Measurements from ENCODE around the gene MYO1H. TPM values are rescaled to one million over a fixed set of nuclear protein-coding genes. Genes with fewer than 3 reads are reported as not detected.
"Not testable (repeated sequence)": the region's sequence is repeated elsewhere in the genome, so short reads cannot be mapped to it uniquely, and the experiment has no call there.

Gene MYO1H
- total and polyA plus RNA-seq, 9 donors, result 0.04 to 0.35 (median 0.14) TPM; not detected in 2

GRCh38 chr12:109432842-109433304 is 85.2 kb downstream of the MYO1H start:
- Histone ChIP-seq H3K36me3 (ENCODE audit: control insufficient read depth, insufficient read depth, low read length) (no peaks in the 10 kb centered on the region), H3K27me3 (ENCODE audit: control insufficient read depth, insufficient read depth, low read length) (no peaks in the 10 kb centered on the region), H3K4me3 (ENCODE audit: low read length) (no peak overlapping the region), H3K27ac (ENCODE audit: low read length) (peak overlapping the region; percentile 9), H3K9me3 (replicated peaks; ENCODE audit: control insufficient read depth, low read depth, low read length) (no peaks in the 10 kb centered on the region), H3K4me1 (ENCODE audit: control insufficient read depth, insufficient read depth, low read length) (peaks cover 3% of the 10 kb centered on the region)
- DNase-seq, result peak; percentile 66
- 14% methylated on average over 9 of the region's 14 CpGs for WGBS (ENCODE audit: insufficient coverage)

GRCh38 chr12:109433618-109434017 is 85.9 kb downstream of the MYO1H start:
- DNase-seq, result peak; percentile 41
- H3K27ac ChIP-seq (ENCODE audit: low read length), result peak overlapping the region; percentile 67
- WGBS (ENCODE audit: insufficient coverage), result 56% methylated on average over 1 of the region's 4 CpGs
- H3K4me1 ChIP-seq (ENCODE audit: control insufficient read depth, insufficient read depth, low read length), result peaks cover 3% of the 10 kb centered on the region
- no peak overlapping the region for H3K4me3 ChIP-seq (ENCODE audit: low read length)
- no peaks in the 10 kb centered on the region for H3K27me3 ChIP-seq (ENCODE audit: control insufficient read depth, insufficient read depth, low read length)
- no peaks in the 10 kb centered on the region for H3K9me3 ChIP-seq (replicated peaks; ENCODE audit: control insufficient read depth, low read depth, low read length)
- H3K36me3 ChIP-seq (ENCODE audit: control insufficient read depth, insufficient read depth, low read length), result no peaks in the 10 kb centered on the region

- H3K4me1 ChIP-seq (ENCODE audit: control insufficient read depth, insufficient read depth, low read length), result peaks cover 3% of the 10 kb centered on the region
- H3K9me3 ChIP-seq (replicated peaks; ENCODE audit: control insufficient read depth, low read depth, low read length), result no peaks in the 10 kb centered on the region
- no peak overlapping the region for H3K27ac ChIP-seq (ENCODE audit: low read length)
- H3K27me3 ChIP-seq (ENCODE audit: control insufficient read depth, insufficient read depth, low read length), result no peaks in the 10 kb centered on the region
- H3K36me3 ChIP-seq (ENCODE audit: control insufficient read depth, insufficient read depth, low read length), result no peaks in the 10 kb centered on the region
- DNase-seq, result no peak
- WGBS (ENCODE audit: insufficient coverage), result 70% methylated on average over 3 of the region's 7 CpGs
- H3K4me3 ChIP-seq (ENCODE audit: low read length), result no peak overlapping the region
Observed at GRCh38 chr12:109434582-109434981, 86.9 kb downstream of the MYO1H start.

GRCh38 chr12:109435428-109436187 is 87.9 kb downstream of the MYO1H start:
- WGBS (ENCODE audit: insufficient coverage), result 62% methylated on average over 17 of the region's 17 CpGs
- H3K4me1 ChIP-seq (ENCODE audit: control insufficient read depth, insufficient read depth, low read length), result peaks cover 3% of the 10 kb centered on the region
- DNase-seq, result no peak
- H3K27ac ChIP-seq (ENCODE audit: low read length), result no peak overlapping the region
- no peaks in the 10 kb centered on the region for H3K36me3 ChIP-seq (ENCODE audit: control insufficient read depth, insufficient read depth, low read length)
- no peak overlapping the region for H3K4me3 ChIP-seq (ENCODE audit: low read length)
- H3K9me3 ChIP-seq (replicated peaks; ENCODE audit: control insufficient read depth, low read depth, low read length), result no peaks in the 10 kb centered on the region
- H3K27me3 ChIP-seq (ENCODE audit: control insufficient read depth, insufficient read depth, low read length), result no peaks in the 10 kb centered on the region

- H3K27ac ChIP-seq (ENCODE audit: low read length), result no peak overlapping the region
- no peaks in the 10 kb centered on the region for H3K9me3 ChIP-seq (replicated peaks; ENCODE audit: control insufficient read depth, low read depth, low read length)
- no peak overlapping the region for H3K4me3 ChIP-seq (ENCODE audit: low read length)
- WGBS (ENCODE audit: insufficient coverage), result 80% methylated on average over 1 of the region's 7 CpGs
- H3K27me3 ChIP-seq (ENCODE audit: control insufficient read depth, insufficient read depth, low read length), result no peaks in the 10 kb centered on the region
- no peaks in the 10 kb centered on the region for H3K36me3 ChIP-seq (ENCODE audit: control insufficient read depth, insufficient read depth, low read length)
- DNase-seq, result no peak
- peaks cover 3% of the 10 kb centered on the region for H3K4me1 ChIP-seq (ENCODE audit: control insufficient read depth, insufficient read depth, low read length)
Observed at GRCh38 chr12:109436188-109436560, 88.5 kb downstream of the MYO1H start.

- DNase-seq, result no peak
- Histone ChIP-seq H3K9me3 (replicated peaks; ENCODE audit: control insufficient read depth, low read depth, low read length) (no peaks in the 10 kb centered on the region), H3K27me3 (ENCODE audit: control insufficient read depth, insufficient read depth, low read length) (no peaks in the 10 kb centered on the region), H3K27ac (ENCODE audit: low read length) (no peak overlapping the region), H3K4me3 (ENCODE audit: low read length) (no peak overlapping the region), H3K36me3 (ENCODE audit: control insufficient read depth, insufficient read depth, low read length) (peaks cover 4% of the 10 kb centered on the region), H3K4me1 (ENCODE audit: control insufficient read depth, insufficient read depth, low read length) (no peaks in the 10 kb centered on the region)
- WGBS (ENCODE audit: insufficient coverage), result no CpG with 5 or more reads among the region's 6 CpGs
Observed at GRCh38 chr12:109439181-109439580, 91.5 kb downstream of the MYO1H start.

- DNase-seq, result not testable (repeated sequence)
Observed at GRCh38 chr12:109439951-109440350, 92.3 kb downstream of the MYO1H start.

GRCh38 chr12:109440851-109441490 is 93.3 kb downstream of the MYO1H start:
- Histone ChIP-seq H3K27ac (ENCODE audit: low read length) (no peak overlapping the region), H3K4me1 (ENCODE audit: control insufficient read depth, insufficient read depth, low read length) (no peaks in the 10 kb centered on the region), H3K9me3 (replicated peaks; ENCODE audit: control insufficient read depth, low read depth, low read length) (no peaks in the 10 kb centered on the region), H3K4me3 (ENCODE audit: low read length) (no peak overlapping the region), H3K36me3 (ENCODE audit: control insufficient read depth, insufficient read depth, low read length) (peaks cover 11% of the 10 kb centered on the region), H3K27me3 (ENCODE audit: control insufficient read depth, insufficient read depth, low read length) (no peaks in the 10 kb centered on the region)
- 26% methylated on average over 3 of the region's 9 CpGs for WGBS (ENCODE audit: insufficient coverage)
- no peak for DNase-seq

More at GRCh38 chr12:109439951-109440350, 92.3 kb downstream of the MYO1H start:
- H3K36me3 ChIP-seq (ENCODE audit: control insufficient read depth, insufficient read depth, low read length), result peaks cover 11% of the 10 kb centered on the region
- H3K27me3 ChIP-seq (ENCODE audit: control insufficient read depth, insufficient read depth, low read length); H3K9me3 ChIP-seq (replicated peaks; ENCODE audit: control insufficient read depth, low read depth, low read length); H3K4me3 ChIP-seq (ENCODE audit: low read length); H3K27ac ChIP-seq (ENCODE audit: low read length); H3K4me1 ChIP-seq (ENCODE audit: control insufficient read depth, insufficient read depth, low read length): not testable (repeated sequence)
- 100% methylated on average over 5 of the region's 13 CpGs for WGBS (ENCODE audit: insufficient coverage)

- H3K9me3 ChIP-seq (replicated peaks; ENCODE audit: control insufficient read depth, low read depth, low read length), result no peaks in the 10 kb centered on the region
- no peaks in the 10 kb centered on the region for H3K27me3 ChIP-seq (ENCODE audit: control insufficient read depth, insufficient read depth, low read length)
- WGBS (ENCODE audit: insufficient coverage), result 94% methylated on average over 2 of the region's 5 CpGs
- H3K36me3 ChIP-seq (ENCODE audit: control insufficient read depth, insufficient read depth, low read length), result peaks cover 34% of the 10 kb centered on the region
- H3K4me3 ChIP-seq (ENCODE audit: low read length), result no peak overlapping the region
- DNase-seq, result no peak
- no peaks in the 10 kb centered on the region for H3K4me1 ChIP-seq (ENCODE audit: control insufficient read depth, insufficient read depth, low read length)
- no peak overlapping the region for H3K27ac ChIP-seq (ENCODE audit: low read length)
Observed at GRCh38 chr12:109443794-109444193, 96.1 kb downstream of the MYO1H start.

GRCh38 chr12:109444259-109444658 is 96.6 kb downstream of the MYO1H start:
- Histone ChIP-seq H3K36me3 (ENCODE audit: control insufficient read depth, insufficient read depth, low read length) (peaks cover 34% of the 10 kb centered on the region), H3K27ac (ENCODE audit: low read length) (no peak overlapping the region)

More at GRCh38 chr12:109444259-109444658, 96.6 kb downstream of the MYO1H start:
- Histone ChIP-seq H3K4me3 (ENCODE audit: low read length) (no peak overlapping the region), H3K4me1 (ENCODE audit: control insufficient read depth, insufficient read depth, low read length) (no peaks in the 10 kb centered on the region), H3K9me3 (replicated peaks; ENCODE audit: control insufficient read depth, low read depth, low read length) (no peaks in the 10 kb centered on the region), H3K27me3 (ENCODE audit: control insufficient read depth, insufficient read depth, low read length) (no peaks in the 10 kb centered on the region)
- WGBS (ENCODE audit: insufficient coverage), result 65% methylated on average over 2 of the region's 6 CpGs
- DNase-seq, result peak; percentile 47

All from muscle of leg (tissue), 11 donors.